Neutrophil (primary cell): ENCODE data around the gene TFAP2C.

Experiments used
- H3K27ac ChIP-seq: fragments of 200-600 bp; sonication (generic); 2 replicates; pipeline ENCODE4 v1.5.1; 2016; ENCODE audit warnings: mild to moderate bottlenecking, moderate library complexity
- H3K27me3 ChIP-seq: fragments of 200-600 bp; sonication (generic); 2 replicates; pipeline ENCODE4 v1.6.0; 2016; ENCODE audit warnings: mild to moderate bottlenecking
- H3K36me3 ChIP-seq: fragments of 200-600 bp; sonication (generic); 2 replicates; pipeline ENCODE4 v1.5.1; 2017
- H3K4me1 ChIP-seq, 2 experiments: fragments of 200-600 bp in 1 of 2; sonication (generic) in 1 of 2; 1 replicate in 1 of 2; 2 replicates in 1 of 2; pipeline versions ENCODE4 v1.5.1 to v1.6.1; 2013 to 2016; ENCODE audit warnings: low read depth in 1 of 2, low read length in 1 of 2, mild to moderate bottlenecking in 1 of 2, moderate library complexity in 1 of 2; ENCODE audit not compliant: control insufficient read depth in 1 of 2, insufficient read depth in 1 of 2
- H3K4me3 ChIP-seq, 2 experiments: fragments of 200-600 bp in 1 of 2; sonication (generic) in 1 of 2; 1 replicate in 1 of 2; 2 replicates in 1 of 2; pipeline ENCODE4 v1.5.1; 2013 to 2016; ENCODE audit warnings: low read depth in 1 of 2, low read length in 1 of 2, mild to moderate bottlenecking in 1 of 2, moderate library complexity in 1 of 2
- H3K9me3 ChIP-seq: fragments of 200-600 bp; sonication (generic); 2 replicates; pipeline ENCODE4 v1.5.1; 2016
- TF ChIP-seq, protein P1 (sequence below): fragments of 200-600 bp; sonication (generic); IDR thresholded peaks from 2 replicates; pipeline ENCODE4 v1.5.1; 2016; ENCODE audit warnings: antibody characterized with exemption

The TFAP2C gene

DNA sequence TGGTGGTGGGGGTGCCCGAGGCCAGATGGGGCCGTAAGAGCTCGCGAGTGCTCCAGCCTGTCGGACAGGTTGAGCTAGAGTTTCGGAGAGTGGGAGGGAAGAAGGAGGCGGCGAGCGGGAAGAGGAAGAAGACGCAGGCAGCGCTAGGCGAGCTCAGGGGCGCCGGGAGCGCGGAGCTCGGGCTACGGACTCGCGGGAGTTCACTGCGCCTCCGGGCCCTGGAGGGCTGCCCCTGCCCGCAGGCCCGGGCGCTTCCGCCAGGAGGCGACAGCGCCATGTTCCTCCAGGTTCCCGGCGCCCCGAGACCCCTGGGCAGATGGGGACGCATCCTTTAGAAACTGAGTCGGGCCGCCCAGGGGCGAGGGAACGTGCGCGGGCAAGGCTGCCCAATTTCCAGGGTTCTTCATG is 984 bp downstream of the TFAP2C start:
- Histone ChIP-seq H3K4me1 (peaks cover 4 to 16% of the 10 kb centered on the region in 2 experiments), H3K9me3 (no peaks in the 10 kb centered on the region), H3K27ac (no peak overlapping the region), H3K36me3 (no peaks in the 10 kb centered on the region), H3K27me3 (peaks cover 100% of the 10 kb centered on the region), H3K4me3 (no peak overlapping the region)
- TF ChIP-seq, protein P1, sequence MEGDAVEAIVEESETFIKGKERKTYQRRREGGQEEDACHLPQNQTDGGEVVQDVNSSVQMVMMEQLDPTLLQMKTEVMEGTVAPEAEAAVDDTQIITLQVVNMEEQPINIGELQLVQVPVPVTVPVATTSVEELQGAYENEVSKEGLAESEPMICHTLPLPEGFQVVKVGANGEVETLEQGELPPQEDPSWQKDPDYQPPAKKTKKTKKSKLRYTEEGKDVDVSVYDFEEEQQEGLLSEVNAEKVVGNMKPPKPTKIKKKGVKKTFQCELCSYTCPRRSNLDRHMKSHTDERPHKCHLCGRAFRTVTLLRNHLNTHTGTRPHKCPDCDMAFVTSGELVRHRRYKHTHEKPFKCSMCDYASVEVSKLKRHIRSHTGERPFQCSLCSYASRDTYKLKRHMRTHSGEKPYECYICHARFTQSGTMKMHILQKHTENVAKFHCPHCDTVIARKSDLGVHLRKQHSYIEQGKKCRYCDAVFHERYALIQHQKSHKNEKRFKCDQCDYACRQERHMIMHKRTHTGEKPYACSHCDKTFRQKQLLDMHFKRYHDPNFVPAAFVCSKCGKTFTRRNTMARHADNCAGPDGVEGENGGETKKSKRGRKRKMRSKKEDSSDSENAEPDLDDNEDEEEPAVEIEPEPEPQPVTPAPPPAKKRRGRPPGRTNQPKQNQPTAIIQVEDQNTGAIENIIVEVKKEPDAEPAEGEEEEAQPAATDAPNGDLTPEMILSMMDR = no peak

DNA sequence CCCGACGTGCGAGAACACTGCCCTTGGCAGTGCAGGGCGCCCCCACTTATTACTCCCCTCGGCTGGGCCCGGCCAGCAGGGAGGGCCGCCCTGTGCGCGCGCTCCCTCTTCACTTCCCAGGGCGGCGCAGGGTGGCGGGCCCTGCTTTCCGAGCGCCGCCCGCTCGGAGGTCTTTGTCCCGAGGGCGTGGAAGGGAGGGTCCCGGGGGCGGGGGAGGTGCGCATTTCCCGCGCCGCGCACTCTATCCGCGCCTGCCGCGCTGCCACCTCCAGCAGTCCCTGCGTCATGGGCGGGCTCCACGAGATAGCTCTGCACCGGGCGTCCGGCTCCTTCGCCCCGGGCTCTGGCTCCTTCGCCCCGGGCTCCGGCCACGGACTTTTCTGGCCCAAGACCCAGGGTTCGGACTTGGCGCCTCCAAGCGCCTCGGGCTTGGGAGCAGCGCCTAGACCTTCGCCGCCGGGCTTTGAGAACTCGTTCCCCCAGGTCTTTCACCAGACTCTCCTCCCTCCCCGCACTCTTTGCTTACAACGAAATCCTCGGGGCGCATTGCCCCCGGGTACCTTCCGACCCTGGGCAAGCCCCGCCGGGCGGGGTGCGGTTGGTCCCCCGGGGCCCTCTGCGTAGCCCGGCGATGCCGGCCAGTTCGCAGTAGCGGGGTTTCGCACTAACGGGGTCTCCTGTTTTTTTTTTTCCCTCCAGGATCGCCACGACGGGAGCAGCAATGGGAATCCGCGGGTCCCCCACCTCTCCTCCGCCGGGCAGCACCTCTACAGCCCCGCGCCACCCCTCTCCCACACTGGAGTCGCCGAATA is 1.6 kb downstream of the TFAP2C start:
- Histone ChIP-seq H3K9me3 (no peaks in the 10 kb centered on the region), H3K36me3 (no peaks in the 10 kb centered on the region), H3K4me1 (peaks cover 4 to 16% of the 10 kb centered on the region in 2 experiments), H3K27me3 (peaks cover 100% of the 10 kb centered on the region), H3K4me3 (no peak overlapping the region), H3K27ac (no peak overlapping the region)
- TF ChIP-seq, protein P1 = no peak

DNA sequence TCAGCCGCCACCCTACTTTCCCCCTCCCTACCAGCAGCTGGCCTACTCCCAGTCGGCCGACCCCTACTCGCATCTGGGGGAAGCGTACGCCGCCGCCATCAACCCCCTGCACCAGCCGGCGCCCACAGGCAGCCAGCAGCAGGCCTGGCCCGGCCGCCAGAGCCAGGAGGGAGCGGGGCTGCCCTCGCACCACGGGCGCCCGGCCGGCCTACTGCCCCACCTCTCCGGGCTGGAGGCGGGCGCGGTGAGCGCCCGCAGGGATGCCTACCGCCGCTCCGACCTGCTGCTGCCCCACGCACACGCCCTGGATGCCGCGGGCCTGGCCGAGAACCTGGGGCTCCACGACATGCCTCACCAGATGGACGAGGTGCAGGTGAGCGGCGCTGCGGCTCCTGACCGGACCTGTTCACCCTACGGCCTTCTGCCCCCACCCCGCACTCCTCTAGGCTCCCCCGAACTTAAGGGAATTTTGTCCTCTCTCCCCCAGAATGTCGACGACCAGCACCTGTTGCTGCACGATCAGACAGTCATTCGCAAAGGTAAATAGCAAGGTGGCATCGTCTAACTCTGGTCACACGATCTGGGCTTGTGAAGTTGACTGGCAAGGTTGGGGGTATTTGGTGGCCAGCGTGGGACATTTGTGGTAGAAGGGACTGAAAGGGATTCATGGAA is 2.3 kb downstream of the TFAP2C start:
- Histone ChIP-seq H3K4me1 (peaks cover 4 to 16% of the 10 kb centered on the region in 2 experiments), H3K36me3 (no peaks in the 10 kb centered on the region), H3K9me3 (no peaks in the 10 kb centered on the region), H3K27me3 (peaks cover 100% of the 10 kb centered on the region), H3K4me3 (no peak overlapping the region), H3K27ac (no peak overlapping the region)
- TF ChIP-seq, protein P1 = no peak

DNA sequence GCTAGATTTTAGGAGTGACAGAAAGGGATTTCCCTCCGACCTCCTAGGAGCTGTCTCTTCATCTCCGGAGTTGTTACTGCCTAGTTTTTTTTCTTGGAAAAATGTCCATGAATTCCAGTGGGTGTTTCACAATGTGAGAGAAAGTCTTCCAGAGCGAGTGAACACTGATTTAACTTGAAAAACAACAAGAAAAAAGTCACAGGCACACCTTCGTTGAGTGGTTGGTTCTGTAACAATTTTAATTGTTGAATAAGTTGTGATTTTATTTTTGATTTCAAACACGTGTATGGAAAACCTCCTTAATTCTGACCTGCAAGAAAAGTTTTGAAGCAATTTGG is 2.9 kb downstream of the TFAP2C start:
- Histone ChIP-seq H3K4me1 (peaks cover 4 to 16% of the 10 kb centered on the region in 2 experiments), H3K4me3 (no peak overlapping the region), H3K27me3 (peaks cover 100% of the 10 kb centered on the region), H3K36me3 (no peaks in the 10 kb centered on the region), H3K9me3 (no peaks in the 10 kb centered on the region), H3K27ac (no peak overlapping the region)
- TF ChIP-seq, protein P1 = no peak

DNA sequence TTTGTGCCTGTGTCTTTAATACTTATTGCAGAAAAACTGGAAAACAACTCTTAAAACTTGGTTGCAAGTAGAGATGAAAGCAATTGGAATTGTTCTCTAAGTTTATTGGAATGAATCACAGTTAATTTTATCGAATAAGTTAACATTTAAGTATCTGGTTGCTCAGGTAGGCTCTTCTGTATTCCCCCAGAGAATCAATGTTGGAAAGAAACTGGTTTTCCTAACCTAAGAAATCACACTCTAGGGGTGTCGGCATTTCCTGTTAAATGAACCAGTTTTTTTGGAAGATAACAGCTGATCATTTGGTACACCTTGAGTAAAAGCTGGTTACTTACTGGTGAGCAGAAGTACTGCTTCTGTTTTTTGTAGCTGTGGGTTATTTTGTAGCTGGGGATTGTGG is 5.2 kb downstream of the TFAP2C start:
- H3K27me3 ChIP-seq = peaks cover 100% of the 10 kb centered on the region
- peaks cover 2 to 7% of the 10 kb centered on the region in 2 experiments for H3K4me1 ChIP-seq
- no peak overlapping the region for H3K4me3 ChIP-seq
- no peaks in the 10 kb centered on the region for H3K36me3 ChIP-seq
- H3K9me3 ChIP-seq = no peaks in the 10 kb centered on the region
- TF ChIP-seq, protein P1 = no peak
- no peak overlapping the region for H3K27ac ChIP-seq
